KOPT-K1 (cell line): ENCODE data around the gene EPHA4.

Experiments
- H3K27ac ChIP-seq: fragments of 200-600 bp; sonication (generic); 2 replicates; pipeline ENCODE4 v1.5.1; 2016; ENCODE audit warnings: antibody characterized with exemption, mild to moderate bottlenecking, low read depth, low read length; ENCODE audit not compliant: poor library complexity, severe bottlenecking
- H3K36me3 ChIP-seq: fragments of 200-600 bp; sonication (generic); 2 replicates; pipeline ENCODE4 v1.5.1; 2017; ENCODE audit warnings: antibody characterized with exemption, mild to moderate bottlenecking, low read length, moderate library complexity; ENCODE audit not compliant: insufficient read depth
- H3K9me3 ChIP-seq: fragments of 200-600 bp; sonication (generic); 2 replicates; pipeline ENCODE4 v1.5.1; 2017; ENCODE audit warnings: antibody characterized with exemption, low read length, mild to moderate bottlenecking; ENCODE audit not compliant: insufficient read depth, poor library complexity, severe bottlenecking

The EPHA4 gene

GRCh38 chr2:221447310-221447709 lies 124.8 kb downstream of the EPHA4 start:
- Histone ChIP-seq H3K36me3 (no peaks in the 10 kb centered on the region), H3K9me3 (no peaks in the 10 kb centered on the region), H3K27ac (no peak overlapping the region)

GRCh38 chr2:221446140-221446539 lies 126.0 kb downstream of the EPHA4 start:
- Histone ChIP-seq H3K27ac (no peak overlapping the region), H3K36me3 (no peaks in the 10 kb centered on the region), H3K9me3 (no peaks in the 10 kb centered on the region)

- no peak overlapping the region for H3K27ac ChIP-seq
- H3K9me3 ChIP-seq = no peaks in the 10 kb centered on the region
- no peaks in the 10 kb centered on the region for H3K36me3 ChIP-seq
These were observed 128.0 kb downstream of the EPHA4 start for GRCh38 chr2:221444106-221444505.

- Histone ChIP-seq H3K9me3 (no peaks in the 10 kb centered on the region), H3K27ac (no peak overlapping the region), H3K36me3 (no peaks in the 10 kb centered on the region)
These were observed 128.5 kb downstream of the EPHA4 start for GRCh38 chr2:221443645-221444044.

- H3K27ac ChIP-seq = no peak overlapping the region
- no peaks in the 10 kb centered on the region for H3K36me3 ChIP-seq
- no peaks in the 10 kb centered on the region for H3K9me3 ChIP-seq
These were observed 130.0 kb downstream of the EPHA4 start for GRCh38 chr2:221442128-221442527.

GRCh38 chr2:221439761-221440479 lies 132.2 kb downstream of the EPHA4 start:
- H3K9me3 ChIP-seq = no peaks in the 10 kb centered on the region
- no peak overlapping the region for H3K27ac ChIP-seq
- no peaks in the 10 kb centered on the region for H3K36me3 ChIP-seq

GRCh38 chr2:221437056-221437455 lies 135.0 kb downstream of the EPHA4 start:
- H3K27ac ChIP-seq = no peak overlapping the region
- H3K9me3 ChIP-seq = no peaks in the 10 kb centered on the region
- H3K36me3 ChIP-seq = no peaks in the 10 kb centered on the region

GRCh38 chr2:221435171-221435570 lies 136.9 kb downstream of the EPHA4 start:
- H3K36me3 ChIP-seq = no peaks in the 10 kb centered on the region
- H3K9me3 ChIP-seq = no peaks in the 10 kb centered on the region
- H3K27ac ChIP-seq = no peak overlapping the region

GRCh38 chr2:221434142-221434541 lies 138.0 kb downstream of the EPHA4 start:
- no peaks in the 10 kb centered on the region for H3K36me3 ChIP-seq
- H3K27ac ChIP-seq = no peak overlapping the region
- no peaks in the 10 kb centered on the region for H3K9me3 ChIP-seq

- Histone ChIP-seq H3K27ac (no peak overlapping the region), H3K36me3 (no peaks in the 10 kb centered on the region), H3K9me3 (no peaks in the 10 kb centered on the region)
These were observed 140.6 kb downstream of the EPHA4 start for GRCh38 chr2:221431477-221431876.

GRCh38 chr2:221429741-221430491 lies 142.2 kb downstream of the EPHA4 start:
- Histone ChIP-seq H3K36me3 (no peaks in the 10 kb centered on the region), H3K9me3 (no peaks in the 10 kb centered on the region), H3K27ac (no peak overlapping the region)

GRCh38 chr2:221428896-221429295 lies 143.2 kb downstream of the EPHA4 start:
- no peak overlapping the region for H3K27ac ChIP-seq
- no peaks in the 10 kb centered on the region for H3K9me3 ChIP-seq
- no peaks in the 10 kb centered on the region for H3K36me3 ChIP-seq

- Histone ChIP-seq H3K9me3 (no peaks in the 10 kb centered on the region), H3K27ac (no peak overlapping the region), H3K36me3 (no peaks in the 10 kb centered on the region)
These were observed 145.2 kb downstream of the EPHA4 start for GRCh38 chr2:221426929-221427328.

- H3K36me3 ChIP-seq = no peaks in the 10 kb centered on the region
These were observed 146.2 kb downstream of the EPHA4 start for GRCh38 chr2:221425891-221426290.

GRCh38 chr2:221425353-221425752 lies 146.8 kb downstream of the EPHA4 start:
- H3K36me3 ChIP-seq = no peaks in the 10 kb centered on the region
- no peak overlapping the region for H3K27ac ChIP-seq
- H3K9me3 ChIP-seq = no peaks in the 10 kb centered on the region

More at GRCh38 chr2:221425891-221426290, 146.2 kb downstream of the EPHA4 start:
- Histone ChIP-seq H3K9me3 (no peaks in the 10 kb centered on the region), H3K27ac (no peak overlapping the region)
